ENCODE results near the gene ENTPD7. TPM values are rescaled to one million over a fixed set of nuclear protein-coding genes. Genes with fewer than 3 reads are reported as not detected.

ENTPD7 gene
- total RNA-seq, 4 donors from 2014 or later, result 11.6 to 76.0 (median 35.2) TPM

DNA sequence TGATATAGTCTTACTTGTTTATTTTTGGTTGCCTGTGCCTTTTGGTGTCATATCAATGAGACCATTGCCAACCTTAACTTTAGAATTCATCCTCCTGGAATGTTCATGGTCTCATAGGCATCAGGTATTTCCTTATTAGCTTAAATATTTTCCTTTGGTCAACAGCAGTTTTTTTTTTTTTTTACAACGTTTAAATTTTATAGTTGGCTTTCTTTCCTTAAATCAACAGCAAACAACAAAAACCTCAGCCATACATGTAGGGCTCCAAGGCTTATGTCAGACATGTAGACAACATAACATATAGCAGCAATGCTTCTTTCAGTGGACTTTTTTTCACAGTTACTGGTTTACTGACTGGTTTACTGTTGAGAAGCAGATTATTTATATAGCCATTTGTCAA, 22.7 kb downstream of the ENTPD7 start:
- no peak for DNase-seq
- Histone ChIP-seq H3K4me3 (no peak overlapping the region), H3K27me3 (no peaks in the 10 kb centered on the region), H3K9me3 (no peaks in the 10 kb centered on the region), H3K36me3 (peaks cover 0 to 24% (median 0%) of the 10 kb centered on the region in 3 donors), H3K27ac (no peak overlapping the region), H3K4me1 (no peaks in the 10 kb centered on the region)
- TF ChIP-seq POLR2A (IDR thresholded peaks at IDR 0.05) (no peak), CTCF (IDR thresholded peaks at IDR 0.05) (no peak)

GRCh38 chr10:99682752-99683151, 23.4 kb downstream of the ENTPD7 start:
- Histone ChIP-seq H3K9me3 (no peaks in the 10 kb centered on the region), H3K27ac (no peak overlapping the region), H3K36me3 (peaks cover 0 to 24% (median 0%) of the 10 kb centered on the region in 3 donors), H3K27me3 (no peaks in the 10 kb centered on the region), H3K4me3 (no peak overlapping the region), H3K4me1 (no peaks in the 10 kb centered on the region)
- no peak for DNase-seq
- TF ChIP-seq POLR2A (IDR thresholded peaks at IDR 0.05) (no peak), CTCF (IDR thresholded peaks at IDR 0.05) (peak in 3 of 6 experiments; percentile 25 to 34 (median 28))

DNA sequence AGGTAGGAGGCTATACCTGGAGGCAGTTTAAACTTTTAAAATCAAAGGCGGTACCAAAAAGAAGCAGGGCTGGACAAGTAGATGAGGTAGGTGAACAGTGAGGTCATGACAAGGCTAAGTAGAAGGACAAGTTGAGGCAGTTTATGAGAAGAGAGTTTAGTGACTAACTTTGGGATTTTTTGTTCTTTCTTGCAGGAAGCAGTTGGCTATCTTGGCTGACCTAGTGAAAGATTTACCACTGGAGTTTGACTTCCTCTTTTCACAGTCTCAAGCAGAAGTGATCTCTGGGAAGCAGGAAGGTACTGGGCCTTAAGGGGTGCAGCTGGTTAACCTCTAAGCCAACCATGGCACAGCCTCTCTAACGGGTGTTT, 26.3 kb downstream of the ENTPD7 start:
- no peaks in the 10 kb centered on the region for H3K9me3 ChIP-seq
- DNase-seq, result no peak
- H3K27ac ChIP-seq, result no peak overlapping the region
- peaks cover 0 to 21% (median 0%) of the 10 kb centered on the region in 3 donors for H3K36me3 ChIP-seq
- no peaks in the 10 kb centered on the region for H3K4me1 ChIP-seq
- H3K4me3 ChIP-seq, result no peak overlapping the region
- no peaks in the 10 kb centered on the region for H3K27me3 ChIP-seq
- TF ChIP-seq POLR2A (IDR thresholded peaks at IDR 0.05), result no peak
- TF ChIP-seq CTCF (IDR thresholded peaks at IDR 0.05), result no peak

DNA sequence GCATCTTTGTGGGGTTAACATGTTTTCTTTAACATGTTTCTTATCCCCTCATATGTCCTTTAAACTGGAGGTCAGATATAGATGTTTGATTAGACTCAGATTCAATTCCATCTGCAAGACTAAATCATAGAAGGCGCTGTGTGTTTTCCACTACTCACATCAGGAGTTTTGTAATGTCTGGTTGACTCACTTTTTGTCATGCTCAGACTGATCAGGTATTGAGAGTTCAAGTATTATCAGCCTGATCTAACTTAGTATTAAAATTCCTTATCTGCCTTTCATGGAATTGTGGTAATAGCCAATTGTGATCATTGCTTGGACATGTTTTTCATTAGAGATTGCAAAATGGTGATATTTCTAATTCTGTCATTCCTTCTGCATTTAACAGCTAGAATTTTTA, 30.2 kb downstream of the ENTPD7 start:
- no peak for TF ChIP-seq CTCF (IDR thresholded peaks at IDR 0.05)
- TF ChIP-seq POLR2A (IDR thresholded peaks at IDR 0.05), result no peak
- Histone ChIP-seq H3K27ac (no peak overlapping the region), H3K4me3 (no peak overlapping the region), H3K27me3 (no peaks in the 10 kb centered on the region), H3K4me1 (no peaks in the 10 kb centered on the region), H3K36me3 (peaks cover 0 to 39% (median 0%) of the 10 kb centered on the region in 3 donors), H3K9me3 (no peaks in the 10 kb centered on the region)
- DNase-seq, result no peak

DNA sequence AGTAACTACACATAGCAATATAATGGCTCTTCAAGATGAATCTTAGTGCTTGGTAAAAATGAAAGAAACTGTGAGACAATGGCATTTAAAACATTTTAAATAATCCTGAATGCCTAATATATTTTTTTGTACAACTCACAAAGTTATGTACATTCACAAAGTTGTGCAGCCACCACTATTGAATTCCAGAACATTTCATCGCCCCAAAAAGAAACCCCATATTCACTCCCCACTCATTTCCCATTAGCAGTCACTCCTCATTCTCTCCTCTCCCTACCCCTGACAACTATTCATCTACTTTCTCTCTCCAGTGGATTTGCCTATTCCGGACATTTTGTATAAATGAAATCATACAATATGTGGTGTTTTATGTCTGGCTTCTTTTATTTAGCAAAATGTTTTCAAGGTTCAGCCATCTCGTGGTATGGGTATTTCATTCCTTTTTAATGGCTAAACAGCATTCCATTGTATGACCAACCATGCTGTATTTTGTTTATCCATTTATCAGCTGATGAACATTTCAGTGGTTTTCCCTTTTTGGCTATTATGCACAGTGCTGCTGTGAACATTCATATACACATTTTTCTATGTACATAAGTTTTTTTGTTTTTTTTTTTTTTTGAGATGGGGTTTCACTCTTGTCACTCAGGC, 34.7 kb downstream of the ENTPD7 start:
- no peak overlapping the region for H3K27ac ChIP-seq
- TF ChIP-seq CTCF (IDR thresholded peaks at IDR 0.05) (no peak), POLR2A (IDR thresholded peaks at IDR 0.05) (no peak)
- H3K4me1 ChIP-seq, result no peaks in the 10 kb centered on the region
- H3K27me3 ChIP-seq, result no peaks in the 10 kb centered on the region
- DNase-seq, result no peak
- H3K4me3 ChIP-seq, result no peak overlapping the region
- peaks cover 0 to 60% (median 0%) of the 10 kb centered on the region in 3 donors for H3K36me3 ChIP-seq
- H3K9me3 ChIP-seq, result no peaks in the 10 kb centered on the region
